NCI-H446 (cell line): ENCODE measurements around the gene GAP43.
A peak's percentile ranks its signal among the peaks of the same experiment; 100 is the strongest.
"Not testable (repeated sequence)": the region's sequence is repeated elsewhere in the genome, so short reads cannot be mapped to it uniquely, and the experiment has no call there.

Source experiments
- DNase-seq, 2 experiments: peaks; one replicate each; lab custom pipeline; 2025; lab: John Stamatoyannopoulos, UW

Gene GAP43

DNA sequence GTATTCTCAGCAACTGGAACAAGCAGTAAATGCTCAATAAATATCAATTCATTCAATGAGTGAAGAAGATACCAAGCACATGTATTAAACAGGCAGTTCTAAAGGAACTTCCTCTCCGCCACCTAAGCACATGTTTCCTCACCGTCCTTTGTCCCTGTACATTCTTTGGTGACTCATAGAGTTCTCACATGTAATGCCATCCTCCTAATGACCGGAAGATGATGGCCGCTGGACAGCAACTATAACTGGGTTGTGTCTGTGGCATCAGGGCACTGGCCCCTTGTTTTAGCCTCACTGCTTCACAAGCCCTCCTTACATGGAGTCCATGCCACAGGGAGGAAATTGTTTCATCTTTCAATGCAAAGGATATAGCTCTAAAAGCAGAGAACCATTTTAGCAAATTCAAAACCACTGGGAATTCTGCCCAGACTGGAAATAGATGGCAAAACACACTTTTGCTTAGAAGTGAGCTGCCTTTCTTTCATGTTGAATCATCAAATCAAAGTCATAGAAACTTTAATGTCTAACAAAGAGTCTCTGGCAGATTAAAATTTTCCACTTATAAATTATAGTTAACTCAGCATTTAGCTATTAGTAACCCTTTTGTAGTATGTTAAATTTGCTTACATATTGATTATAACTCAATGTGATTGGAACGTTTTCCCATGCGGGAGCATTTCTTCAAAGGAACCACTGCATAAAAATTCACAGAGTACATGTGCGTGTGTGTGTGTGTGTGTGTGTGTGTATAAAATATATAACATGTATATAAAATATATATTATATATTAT lies 74.1 kb downstream of the GAP43 start:
- DNase-seq: no peak

DNA sequence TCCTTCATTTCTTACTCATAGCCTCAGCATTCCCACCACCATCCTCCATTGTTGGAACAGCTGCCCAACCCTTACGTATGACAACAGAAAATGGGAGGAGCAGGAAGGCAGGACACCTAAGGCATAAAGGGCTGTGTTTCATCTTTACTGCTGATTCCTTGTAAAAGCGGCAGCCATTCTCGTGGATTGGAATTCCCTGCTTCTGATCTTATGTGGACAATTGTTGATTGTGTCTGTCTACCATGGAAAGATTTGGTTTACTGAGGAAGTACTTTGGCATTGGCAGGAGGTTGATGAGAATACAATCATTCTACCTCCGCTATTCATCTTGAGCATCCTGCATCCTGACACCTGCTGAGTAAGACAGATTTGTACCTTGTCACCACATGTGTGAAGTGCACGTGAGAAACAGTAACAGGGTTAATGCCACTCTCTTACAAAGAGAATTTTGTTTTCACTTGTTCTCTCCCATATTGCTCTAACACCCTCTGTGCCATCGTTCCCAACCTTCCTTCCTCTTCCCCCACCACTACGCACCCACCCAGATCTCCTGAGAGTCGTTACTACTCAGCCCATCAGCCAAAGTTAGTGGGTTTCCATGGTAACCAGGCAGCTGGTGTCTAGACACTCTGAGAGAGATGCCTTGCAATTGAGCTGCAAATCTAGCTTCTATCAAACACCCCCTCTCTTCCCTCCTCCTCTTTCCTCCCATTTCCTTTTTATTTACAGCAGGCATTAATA lies 75.7 kb downstream of the GAP43 start:
- DNase-seq: peak in 1 of 2 experiments; percentile 54

DNA sequence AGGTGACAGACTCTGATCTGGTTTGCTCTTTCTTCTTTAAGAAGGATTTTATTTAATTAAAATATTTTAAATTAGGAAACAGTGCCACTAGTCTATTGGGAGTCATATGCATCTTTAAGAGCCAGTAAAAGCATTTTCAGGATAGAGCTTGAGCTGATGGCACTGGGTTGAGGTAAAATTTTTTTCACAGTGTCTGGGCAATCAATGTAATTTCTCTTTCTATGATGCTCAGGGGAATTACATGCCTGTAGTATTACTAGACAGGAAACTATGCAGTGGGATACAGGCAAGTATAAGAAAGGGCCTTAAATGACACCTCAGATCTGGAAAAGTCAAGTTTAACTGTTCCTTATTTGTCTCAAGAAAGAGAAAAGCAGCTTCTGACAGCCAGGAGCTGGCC lies 76.4 kb downstream of the GAP43 start:
- no peak for DNase-seq

DNA sequence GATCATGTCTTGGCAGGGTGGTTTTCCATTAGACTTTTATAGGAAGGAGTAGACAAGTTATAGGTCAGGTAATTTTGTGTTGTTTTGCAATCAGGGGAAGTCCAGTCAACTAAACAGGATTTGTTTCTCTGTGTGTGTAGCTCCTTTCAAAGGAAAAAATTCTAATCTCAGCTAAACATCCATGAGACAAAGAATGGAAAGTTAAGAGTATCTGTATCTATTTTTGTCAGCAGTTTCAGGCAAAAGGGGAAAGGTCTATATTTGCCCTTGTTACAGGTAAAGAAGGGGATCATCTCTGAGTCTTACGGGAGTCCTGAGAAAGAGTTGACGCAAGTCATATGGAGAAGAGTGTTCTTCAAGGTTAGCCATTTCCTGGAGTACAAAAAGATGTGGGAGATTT lies 79.3 kb downstream of the GAP43 start:
- no peak for DNase-seq

DNA sequence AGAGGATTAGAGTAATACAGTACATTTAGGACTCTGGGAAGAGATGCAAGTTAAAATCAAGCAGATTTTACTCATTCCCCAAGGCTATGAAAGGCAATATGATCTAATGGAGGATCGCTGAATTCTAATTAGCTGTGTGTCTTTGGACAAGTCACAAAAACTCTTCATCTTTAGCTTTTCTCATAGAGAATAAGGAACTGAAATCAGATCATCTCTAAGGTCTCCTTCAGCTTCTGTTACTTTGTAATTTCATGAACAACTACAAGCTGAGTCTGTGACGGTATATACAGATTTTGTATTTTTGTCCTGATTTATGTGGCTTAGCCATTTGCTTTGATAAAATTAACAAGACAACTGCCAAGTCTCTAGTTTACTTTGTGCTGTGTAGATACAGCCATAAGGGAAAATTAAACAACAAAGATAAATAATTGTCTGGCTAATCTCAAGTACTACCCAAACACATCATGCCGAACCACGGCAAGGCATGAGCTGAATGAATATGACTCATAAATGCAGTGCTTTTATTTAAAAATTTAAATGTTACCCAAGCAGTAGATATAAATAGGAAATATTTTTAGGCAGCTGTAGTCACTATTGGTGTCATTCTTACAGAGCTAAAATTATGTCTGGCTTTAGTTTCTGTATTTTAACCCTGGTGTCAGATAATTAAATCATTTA lies 81.5 kb downstream of the GAP43 start:
- peak in 1 of 2 experiments; percentile 32 for DNase-seq

DNA sequence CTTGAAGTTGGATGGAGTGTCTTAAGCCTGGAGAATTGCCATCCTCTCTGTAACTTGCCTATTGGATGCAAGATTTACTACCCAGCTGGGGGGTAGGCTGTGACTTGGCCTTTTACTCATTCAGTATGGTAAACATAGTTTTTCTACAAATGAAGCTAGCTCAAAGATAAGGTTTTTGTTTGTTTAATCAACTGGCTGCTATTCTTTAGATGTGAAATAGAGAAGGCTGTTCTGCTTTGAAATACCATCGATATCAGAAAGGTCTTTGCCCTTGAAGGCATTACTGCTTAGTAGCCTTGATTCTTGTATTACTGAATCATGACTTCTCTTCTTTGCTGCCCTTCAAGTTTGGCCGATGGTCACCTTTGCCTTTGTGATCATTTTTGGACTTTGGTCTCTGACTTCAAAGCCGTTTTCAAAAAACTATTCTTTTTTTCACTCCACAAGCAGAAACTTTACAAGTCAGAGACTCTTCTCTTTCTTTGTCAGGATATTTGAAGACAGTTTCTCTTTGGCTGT lies 83.1 kb downstream of the GAP43 start:
- peak in 1 of 2 experiments; percentile 9 for DNase-seq

DNA sequence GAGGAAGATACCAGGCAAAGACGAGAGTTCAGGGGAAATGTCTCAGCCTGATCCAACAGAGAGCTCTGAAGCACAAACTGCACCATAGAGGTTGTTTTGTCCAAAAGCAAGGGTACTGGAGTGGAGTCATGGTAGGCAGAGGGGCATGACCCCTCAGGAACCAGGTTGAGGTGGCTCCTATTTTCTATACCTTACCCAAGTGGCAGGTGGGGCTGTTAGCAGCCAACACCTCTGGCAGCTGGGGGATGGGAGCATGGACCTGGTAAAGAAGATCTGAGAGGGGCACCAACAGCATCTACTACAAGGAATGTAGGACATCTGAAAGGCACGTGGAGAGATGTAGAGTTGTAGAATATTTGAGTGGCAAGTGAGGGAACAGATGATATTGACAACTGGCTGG lies 85.2 kb downstream of the GAP43 start:
- no peak for DNase-seq

DNA sequence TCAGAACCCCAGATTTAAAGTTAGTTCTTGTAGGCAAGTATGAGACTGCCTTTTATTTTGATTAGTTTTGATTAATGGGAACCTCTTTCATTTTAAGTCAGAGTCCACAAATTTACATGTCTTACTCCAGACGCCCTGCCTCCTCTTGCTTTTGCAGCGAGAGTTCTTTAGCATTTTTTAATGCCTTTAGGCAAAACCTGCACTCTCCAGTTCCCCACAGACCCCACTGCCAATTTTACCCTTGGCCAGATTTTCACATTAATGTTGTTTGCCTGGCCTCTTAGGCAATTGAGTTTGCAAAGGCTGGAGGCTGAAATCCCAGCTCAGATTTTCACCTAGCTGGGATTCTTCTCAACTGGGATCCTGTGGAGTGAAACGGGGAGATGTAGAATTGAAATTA lies 85.8 kb downstream of the GAP43 start:
- DNase-seq: peak; percentile 32 to 40

DNA sequence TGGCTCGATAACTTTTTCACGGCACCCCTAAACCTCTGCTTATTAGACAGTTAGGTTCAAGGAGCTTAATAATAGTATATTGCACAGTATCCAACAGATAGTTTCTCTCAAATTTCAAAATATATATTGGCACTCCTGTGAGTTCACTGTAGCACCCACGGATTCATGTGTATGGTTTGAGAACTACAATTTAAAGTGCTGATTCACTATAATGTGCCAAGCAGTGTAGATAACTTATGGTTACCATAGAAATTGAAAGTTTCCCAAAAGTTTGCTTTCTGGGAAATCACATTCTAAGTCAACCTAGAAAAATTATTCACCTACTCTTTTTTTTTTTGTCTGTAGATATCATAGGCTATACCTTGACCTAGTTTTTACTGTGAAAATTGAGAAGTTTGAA lies 86.6 kb downstream of the GAP43 start:
- no peak for DNase-seq

DNA sequence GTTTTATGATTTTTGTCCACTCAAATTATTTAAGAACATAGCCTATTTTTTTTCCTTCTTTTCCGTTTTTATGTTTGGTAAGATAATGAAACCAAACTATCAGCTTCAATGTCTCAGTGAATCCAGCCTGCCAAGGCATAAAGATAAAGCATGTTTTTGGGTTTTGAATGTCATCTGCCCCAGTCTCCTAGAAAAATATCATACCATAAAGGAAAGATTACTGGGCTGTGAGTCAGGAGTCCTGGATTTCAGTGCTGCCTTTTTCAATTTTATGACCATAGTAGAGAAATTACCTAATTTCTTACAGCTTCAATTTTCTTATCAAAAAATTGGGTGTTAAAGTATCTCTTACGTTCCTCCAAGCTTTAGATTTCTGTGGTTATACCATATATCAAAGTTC lies 87.5 kb downstream of the GAP43 start:
- no peak for DNase-seq

DNA sequence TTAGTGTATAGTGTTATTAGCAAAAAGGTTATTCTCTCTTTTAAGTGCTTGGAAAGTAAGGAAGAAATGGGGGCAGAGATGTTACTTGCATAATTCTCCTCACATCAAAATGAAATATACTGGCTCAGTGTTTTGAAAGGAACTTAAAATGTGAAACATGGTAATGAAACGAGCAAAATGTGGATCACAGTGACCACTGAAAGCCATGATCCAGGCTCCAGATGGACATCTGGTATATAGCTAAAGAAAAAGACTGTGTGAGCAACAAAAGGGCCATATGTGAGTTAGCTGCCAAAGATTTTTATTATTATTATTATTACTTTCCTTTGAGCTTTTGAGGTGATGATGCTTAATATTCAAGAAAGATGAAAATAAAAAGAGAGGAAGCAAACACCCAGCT lies 89.6 kb downstream of the GAP43 start:
- DNase-seq: no peak

DNA sequence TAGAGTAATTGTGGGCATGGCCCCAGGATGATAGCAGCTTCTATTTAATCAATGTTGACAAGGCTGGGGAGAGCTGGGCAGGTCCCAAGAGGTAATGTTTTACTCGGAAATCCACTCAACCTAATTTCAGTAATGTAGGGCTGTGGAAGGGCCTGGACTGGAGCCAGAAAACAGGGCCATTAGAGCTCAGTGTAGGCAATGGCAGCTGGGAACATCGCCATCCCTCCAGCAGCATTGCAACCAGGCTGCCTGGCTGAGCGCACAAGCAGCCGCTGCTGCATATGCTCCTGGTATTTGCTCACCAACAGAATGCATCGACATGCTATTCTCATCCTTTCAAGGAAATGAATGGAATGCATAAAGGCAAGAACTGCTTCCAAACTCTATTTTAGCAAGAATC lies 90.0 kb downstream of the GAP43 start:
- peak; percentile 96 to 99 for DNase-seq

DNA sequence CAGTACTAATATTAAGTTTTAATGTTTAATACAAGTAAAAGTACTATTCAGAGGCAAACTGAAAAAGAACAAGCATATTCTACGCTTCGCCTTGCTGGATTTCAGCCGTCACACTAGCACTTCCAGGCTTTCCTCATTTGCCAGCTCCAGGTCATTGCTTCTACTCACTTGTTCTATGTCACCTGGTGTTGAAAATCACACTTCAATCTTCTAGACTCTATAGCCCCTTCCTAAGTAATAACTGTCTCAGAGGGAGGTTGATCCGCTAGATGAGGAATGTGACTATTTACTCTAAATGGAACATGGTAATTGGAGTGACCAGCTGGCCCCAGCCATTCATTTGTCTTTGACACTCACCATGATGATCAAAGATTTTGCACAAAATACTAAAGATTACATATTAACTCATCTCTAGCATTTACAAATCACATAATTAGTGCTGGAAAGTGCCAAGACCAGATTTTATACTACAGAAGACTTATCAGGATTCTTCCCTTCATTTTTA lies 92.0 kb downstream of the GAP43 start:
- no peak for DNase-seq

DNA sequence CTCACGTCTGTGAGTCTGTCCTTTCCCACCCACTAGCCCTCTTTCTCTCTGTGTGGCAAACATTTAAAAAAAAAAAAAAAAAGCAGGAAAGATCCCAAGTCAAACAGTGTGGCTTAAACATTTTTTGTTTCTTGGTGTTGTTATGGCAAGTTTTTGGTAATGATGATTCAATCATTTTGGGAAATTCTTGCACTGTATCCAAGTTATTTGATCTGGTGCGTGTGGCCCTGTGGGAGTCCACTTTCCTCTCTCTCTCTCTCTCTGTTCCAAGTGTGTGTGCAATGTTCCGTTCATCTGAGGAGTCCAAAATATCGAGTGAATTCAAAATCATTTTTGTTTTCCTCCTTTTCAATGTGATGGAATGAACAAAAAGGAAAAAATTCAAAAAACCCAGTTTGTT lies 97.7 kb downstream of the GAP43 start:
- no peak for DNase-seq

DNA sequence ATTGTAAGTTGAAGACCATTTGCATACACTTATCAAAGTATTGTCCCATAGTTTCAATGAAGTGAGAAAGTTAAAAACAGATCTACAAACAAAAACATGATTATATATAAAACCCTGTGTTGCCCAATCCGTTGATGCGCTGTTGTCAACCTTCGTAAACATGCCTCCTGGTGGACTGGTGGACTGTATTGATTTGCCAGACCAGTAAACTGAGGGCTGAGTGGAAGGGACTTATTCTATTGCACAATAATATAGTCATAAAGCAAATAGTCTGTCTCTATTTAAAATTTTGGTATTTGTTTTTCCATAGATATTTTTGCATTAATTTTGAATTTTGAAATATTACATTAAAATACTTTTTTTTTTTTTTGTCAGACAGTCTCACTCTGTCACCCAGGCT lies 102.5 kb downstream of the GAP43 start:
- DNase-seq: no peak

DNA sequence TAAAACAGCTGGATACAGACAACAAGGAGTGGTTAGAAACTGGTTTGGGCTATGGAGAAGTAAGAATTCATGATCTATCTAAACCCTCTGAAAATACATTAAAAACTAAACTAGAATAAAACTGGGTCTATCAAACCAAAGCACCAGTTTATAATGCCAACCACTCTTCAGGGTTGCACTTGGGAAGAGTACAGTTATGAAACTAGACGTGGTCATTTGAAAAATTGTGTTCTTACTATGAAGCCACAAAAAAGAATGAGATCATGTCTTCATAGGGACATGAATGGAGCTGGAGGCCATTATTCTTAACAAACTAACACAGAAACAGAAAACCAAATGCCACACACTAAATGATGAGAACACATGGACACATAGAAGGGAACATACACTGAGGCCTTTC lies 103.8 kb downstream of the GAP43 start:
- no peak for DNase-seq

DNA sequence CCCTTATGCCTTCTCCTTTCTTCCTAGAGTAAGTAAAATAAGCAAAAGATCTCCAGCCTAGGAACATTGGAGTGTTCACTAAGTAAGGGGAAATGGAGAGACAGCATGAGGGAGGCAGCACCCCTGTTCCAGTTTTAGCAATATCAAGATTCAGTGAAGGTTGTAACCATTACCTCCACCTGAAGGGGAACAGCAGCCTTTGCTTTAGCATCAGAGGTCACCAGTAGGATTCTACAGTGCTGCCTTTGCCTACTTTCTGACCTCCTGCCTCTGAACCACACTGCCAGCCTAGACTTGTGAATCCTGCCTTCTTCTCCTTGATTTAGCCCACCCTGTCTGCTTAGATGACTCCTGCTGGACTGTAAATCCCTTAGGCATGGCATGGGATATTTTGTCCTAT lies 104.7 kb downstream of the GAP43 start:
- no peak for DNase-seq

DNA sequence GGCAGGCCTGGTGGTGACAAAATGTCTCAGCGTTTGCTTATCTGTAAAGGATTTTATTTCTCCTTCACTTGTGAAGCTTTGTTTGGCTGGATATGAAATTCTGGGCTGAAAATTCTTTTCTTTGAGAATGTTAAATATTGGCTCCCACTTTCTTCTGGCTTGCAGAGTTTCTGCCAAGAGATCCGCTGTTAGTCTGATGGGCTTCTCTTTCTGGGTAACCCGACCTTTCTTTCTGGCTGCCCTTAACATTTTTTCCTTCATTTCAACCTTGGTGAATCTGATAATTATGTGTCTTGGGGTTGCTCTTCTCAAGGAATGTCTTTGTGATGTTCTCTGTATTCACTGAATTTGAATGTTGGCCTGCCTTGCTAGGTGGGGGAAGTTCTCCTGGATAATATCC lies 113.0 kb downstream of the GAP43 start:
- not testable (repeated sequence) for DNase-seq

DNA sequence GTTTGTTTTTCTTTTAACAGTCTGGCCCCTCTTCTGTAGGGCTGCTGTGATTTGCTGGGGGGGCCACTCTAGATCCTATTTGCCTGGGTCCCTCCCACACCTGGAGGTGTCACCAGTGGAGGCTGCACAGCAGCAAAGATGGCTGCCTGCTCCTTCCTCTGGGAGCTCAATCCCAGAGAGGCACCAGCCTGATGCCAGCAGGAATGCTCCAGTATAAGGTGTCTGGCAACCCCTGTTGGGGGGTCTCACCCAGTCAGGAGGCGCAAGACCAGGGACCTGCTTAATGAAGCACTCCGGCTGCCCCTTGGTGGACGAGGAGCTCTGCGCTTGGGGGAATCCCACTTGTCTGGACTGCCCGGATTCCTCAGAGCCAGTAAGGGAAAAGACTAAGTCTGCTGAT lies 118.3 kb downstream of the GAP43 start:
- DNase-seq: no peak

DNA sequence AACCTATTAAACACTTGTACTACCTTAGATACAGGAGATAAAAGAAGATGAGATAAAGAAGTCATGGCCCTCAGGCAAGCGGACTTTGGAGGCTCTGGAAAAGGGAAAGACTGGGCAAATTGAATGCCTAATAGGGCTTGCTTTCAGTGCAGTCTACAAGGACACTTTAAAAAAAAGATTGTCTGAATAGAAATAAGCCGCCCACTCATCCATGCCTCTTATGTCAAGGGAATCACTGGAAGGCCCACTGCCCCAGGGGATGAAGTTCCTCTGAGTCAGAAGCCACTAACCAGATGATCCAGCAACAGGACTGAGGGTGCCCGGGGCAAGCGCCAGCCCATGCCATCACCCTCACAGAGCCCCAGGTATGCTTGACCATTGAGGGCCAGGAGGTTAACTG lies 121.2 kb downstream of the GAP43 start:
- DNase-seq: not testable (repeated sequence)

DNA sequence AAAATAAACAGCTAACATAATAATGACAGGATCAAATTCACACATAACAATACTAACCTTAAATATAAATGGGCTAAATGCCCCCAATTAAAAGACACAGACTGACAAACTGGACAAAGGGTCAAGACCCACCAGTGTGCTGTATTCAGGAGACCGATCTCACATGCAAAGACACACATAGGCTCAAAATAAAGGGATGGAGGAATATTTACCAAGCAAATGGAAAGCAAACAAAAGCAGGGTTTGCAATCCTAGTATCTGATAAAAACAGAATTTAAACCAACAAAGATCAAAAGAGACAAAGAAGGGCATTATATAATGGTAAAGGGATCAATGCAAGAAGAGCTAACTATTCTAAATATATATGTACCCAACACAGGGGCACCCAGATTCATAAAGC lies 129.7 kb downstream of the GAP43 start:
- not testable (repeated sequence) for DNase-seq

DNA sequence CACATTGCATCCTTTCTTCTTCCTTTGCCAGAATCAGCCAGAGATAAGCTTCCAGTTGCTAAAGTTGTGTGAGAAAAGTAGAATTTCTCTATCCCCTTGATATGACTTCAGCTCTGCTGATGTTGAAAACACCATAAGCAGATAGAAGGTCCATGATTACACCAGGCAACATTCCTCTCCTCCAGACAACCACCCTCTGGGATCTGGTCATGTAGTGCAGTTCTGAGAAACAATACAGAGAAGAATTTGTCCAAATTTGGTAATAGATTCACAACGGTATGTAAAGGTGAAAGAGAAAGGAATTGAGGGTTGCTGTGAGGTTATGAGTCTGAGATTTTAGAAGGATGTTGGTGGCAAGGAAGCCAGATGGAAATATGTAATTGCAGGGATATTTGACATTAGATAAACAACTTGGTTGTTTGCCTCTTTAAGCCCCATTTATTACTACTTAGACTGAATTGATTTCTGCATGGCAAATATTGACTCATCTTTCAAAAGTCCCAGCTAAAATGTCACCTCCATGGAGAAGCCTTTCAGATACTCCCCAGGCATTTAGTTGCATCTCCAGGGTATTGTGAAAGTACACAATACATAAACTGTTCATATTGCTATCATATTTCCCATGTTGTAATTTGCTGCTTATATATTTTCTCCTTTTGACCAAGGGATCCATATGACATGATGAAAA lies 134.9 kb downstream of the GAP43 start:
- DNase-seq: no peak
